ENCODE data around the gene MAPK4.
A peak's percentile ranks its signal among the peaks of the same experiment; 100 is the strongest.

Gene MAPK4

DNA sequence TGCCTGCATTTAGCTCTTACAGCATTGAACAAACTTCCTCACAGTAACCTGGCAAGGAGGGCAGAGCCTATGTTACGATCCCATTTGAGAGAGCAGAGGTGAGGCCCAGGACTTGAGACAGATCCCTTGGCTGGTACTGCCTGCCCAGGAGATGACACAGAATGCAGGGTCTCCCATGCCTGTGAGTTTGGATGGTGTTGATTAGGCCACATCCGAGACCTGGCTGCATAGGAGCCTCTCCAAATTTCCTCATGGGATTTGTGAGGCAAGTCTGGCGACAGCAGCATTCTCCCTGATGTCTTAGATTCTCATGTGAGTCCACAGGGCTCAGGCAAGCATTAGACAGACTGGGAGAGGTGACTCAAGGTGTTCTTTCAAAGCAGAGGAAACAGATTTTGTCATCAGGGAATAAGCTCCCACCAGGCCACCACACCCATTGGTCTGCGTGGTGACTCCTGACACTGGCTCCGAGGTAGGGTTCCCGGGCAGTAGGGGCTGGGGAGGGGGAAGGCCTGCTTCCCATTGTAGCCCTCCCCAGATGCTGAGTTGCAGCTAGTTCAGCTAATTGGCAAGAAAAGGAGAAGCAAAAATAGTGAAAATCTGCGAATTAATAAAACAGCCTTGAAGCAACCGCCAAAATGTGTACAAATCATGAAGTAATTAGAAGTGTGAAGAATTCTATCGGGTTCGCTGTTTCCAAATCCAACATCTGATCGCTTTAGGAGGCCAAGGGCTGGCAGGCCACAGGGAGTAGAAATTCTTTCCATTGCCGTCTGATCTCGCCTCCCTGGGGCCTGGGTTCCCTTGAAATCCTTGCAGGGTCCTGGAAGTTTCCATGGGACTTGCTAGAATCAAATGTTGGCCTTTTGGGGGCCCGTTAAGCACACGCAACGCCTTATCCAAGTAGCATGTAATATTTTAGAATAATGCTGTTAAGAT lies 68.0 kb downstream of the MAPK4 start:
- no peak for TF ChIP-seq ZFX (IDR thresholded peaks at IDR 0.05; ENCODE audit: borderline replicate concordance)
- TF ChIP-seq, protein P1, sequence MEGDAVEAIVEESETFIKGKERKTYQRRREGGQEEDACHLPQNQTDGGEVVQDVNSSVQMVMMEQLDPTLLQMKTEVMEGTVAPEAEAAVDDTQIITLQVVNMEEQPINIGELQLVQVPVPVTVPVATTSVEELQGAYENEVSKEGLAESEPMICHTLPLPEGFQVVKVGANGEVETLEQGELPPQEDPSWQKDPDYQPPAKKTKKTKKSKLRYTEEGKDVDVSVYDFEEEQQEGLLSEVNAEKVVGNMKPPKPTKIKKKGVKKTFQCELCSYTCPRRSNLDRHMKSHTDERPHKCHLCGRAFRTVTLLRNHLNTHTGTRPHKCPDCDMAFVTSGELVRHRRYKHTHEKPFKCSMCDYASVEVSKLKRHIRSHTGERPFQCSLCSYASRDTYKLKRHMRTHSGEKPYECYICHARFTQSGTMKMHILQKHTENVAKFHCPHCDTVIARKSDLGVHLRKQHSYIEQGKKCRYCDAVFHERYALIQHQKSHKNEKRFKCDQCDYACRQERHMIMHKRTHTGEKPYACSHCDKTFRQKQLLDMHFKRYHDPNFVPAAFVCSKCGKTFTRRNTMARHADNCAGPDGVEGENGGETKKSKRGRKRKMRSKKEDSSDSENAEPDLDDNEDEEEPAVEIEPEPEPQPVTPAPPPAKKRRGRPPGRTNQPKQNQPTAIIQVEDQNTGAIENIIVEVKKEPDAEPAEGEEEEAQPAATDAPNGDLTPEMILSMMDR (IDR thresholded peaks at IDR 0.05), result no peak
- peak overlapping the region; percentile 19; the same call in 1 of the 2 replicates for H3K27ac ChIP-seq

DNA sequence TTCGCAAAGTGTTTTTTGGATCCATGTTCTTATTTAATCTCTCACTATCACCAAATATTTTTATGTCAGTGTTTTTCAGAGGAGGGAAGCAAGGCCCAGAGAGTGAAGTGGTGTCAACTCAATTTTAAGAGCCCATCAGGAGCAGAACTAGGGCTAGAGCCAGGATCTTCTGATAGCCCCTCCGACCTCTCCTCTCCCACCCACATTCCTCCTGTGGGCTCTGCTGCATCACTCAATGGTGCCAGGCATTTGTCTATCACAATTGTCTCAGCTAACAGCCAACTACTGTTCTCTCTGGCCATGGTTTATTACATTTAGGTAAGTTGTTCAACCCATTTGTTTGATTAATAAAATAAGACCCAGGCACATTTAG lies 68.6 kb downstream of the MAPK4 start:
- H3K27ac ChIP-seq, result peak overlapping the region; percentile 19; the same call in 1 of the 2 replicates
- TF ChIP-seq, protein P1 (IDR thresholded peaks at IDR 0.05), result no peak
- no peak for TF ChIP-seq ZFX (IDR thresholded peaks at IDR 0.05; ENCODE audit: borderline replicate concordance)

DNA sequence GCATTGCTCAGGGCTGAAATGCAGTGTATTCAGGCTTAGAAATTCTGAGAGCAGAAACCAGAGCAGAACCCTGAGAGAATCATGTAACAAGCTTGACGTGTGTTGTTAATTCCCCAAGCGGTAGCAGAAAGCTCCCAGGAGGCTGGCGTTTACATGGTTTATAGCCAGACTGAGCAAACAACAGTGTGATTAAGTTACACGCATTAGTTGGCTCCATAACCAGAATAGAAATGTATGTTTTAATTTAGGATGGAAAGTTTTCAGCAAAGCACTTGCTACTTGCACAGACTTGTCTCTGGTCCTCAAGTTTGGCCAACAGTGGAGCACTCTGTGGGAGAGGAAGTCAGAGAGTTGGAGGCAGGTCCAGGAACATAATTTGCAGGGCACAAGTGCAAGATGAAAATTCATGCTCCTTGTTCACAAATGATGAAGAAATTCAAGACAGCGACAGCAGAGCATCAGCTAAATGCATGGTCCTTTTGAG lies 69.3 kb downstream of the MAPK4 start:
- peak overlapping the region; percentile 19; the same call in 1 of the 2 replicates for H3K27ac ChIP-seq
- TF ChIP-seq, protein P1 (IDR thresholded peaks at IDR 0.05), result no peak
- TF ChIP-seq ZFX (IDR thresholded peaks at IDR 0.05; ENCODE audit: borderline replicate concordance), result no peak

DNA sequence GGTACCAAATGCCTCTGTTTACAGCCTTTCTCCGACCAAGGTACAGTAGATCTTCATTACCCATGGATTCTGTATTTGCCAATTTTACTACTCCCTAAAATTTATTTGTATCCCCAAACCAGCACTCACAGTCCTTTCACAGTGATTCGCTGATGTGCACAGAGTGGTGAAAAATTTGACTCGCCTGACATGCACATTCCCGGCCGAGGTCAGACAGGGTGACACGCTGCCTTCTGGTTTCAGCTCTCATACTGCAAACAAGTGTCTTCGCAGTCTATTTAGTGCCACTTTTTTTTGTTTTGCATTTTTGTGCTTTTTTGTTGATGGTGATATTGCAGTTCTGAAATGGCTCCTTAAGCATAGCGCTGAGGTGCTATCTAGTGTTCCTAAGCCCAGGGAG lies 71.0 kb downstream of the MAPK4 start:
- TF ChIP-seq, protein P1 (IDR thresholded peaks at IDR 0.05), result no peak
- no peak for TF ChIP-seq ZFX (IDR thresholded peaks at IDR 0.05; ENCODE audit: borderline replicate concordance)
- no peak overlapping the region for H3K27ac ChIP-seq

- H3K27ac ChIP-seq, result no peak overlapping the region
- TF ChIP-seq, protein P1 (IDR thresholded peaks at IDR 0.05), result no peak
- no peak for TF ChIP-seq ZFX (IDR thresholded peaks at IDR 0.05; ENCODE audit: borderline replicate concordance)
Observed at GRCh38 chr18:50632895-50633515, 73.1 kb downstream of the MAPK4 start.

GRCh38 chr18:50633992-50634391 lies 74.1 kb downstream of the MAPK4 start:
- no peak overlapping the region for H3K27ac ChIP-seq
- TF ChIP-seq, protein P1 (IDR thresholded peaks at IDR 0.05), result no peak
- TF ChIP-seq ZFX (IDR thresholded peaks at IDR 0.05; ENCODE audit: borderline replicate concordance), result no peak

Data from 22Rv1 (cell line).